ENCODE results near the gene SMIM7.
A peak's percentile ranks its signal among the peaks of the same experiment; 100 is the strongest.
"Not testable (repeated sequence)": the region's sequence is repeated elsewhere in the genome, so short reads cannot be mapped to it uniquely, and the experiment has no call there.

Gene SMIM7

DNA sequence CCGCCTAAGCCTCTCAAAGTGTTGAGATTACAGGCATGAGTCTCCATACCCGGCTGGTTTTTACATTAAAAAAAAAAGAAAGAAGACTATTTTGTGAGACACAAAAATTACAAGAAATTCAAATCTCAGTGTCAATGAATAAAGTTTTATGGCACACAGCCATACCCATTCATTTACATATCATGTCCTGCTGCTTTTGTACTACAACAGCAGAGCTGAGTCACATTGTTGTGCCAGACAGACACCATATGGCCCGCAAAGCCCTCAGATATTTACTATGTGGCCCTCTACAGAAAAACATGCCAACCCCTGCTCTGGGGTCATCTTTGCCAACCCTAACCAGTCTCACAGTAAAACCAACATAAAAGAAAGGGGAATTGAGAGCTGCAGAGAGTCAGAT, 5.3 kb downstream of the SMIM7 start:
- DNase-seq (ENCODE audit: low read depth in 2 of 2): no peak

GRCh38 chr19:16654140-16654539, 5.8 kb downstream of the SMIM7 start:
- DNase-seq (ENCODE audit: low read depth in 2 of 2): no peak

- no peak for DNase-seq (ENCODE audit: low read depth in 2 of 2)
These were observed 7.1 kb downstream of the SMIM7 start for GRCh38 chr19:16652854-16653253.

- not testable (repeated sequence) for DNase-seq (ENCODE audit: low read depth in 2 of 2)
These were observed 8.3 kb downstream of the SMIM7 start for GRCh38 chr19:16651421-16652188.

GRCh38 chr19:16650821-16651220, 9.1 kb downstream of the SMIM7 start:
- no peak for DNase-seq (ENCODE audit: low read depth in 2 of 2)

- DNase-seq (ENCODE audit: low read depth in 2 of 2): no peak
These were observed 10.2 kb downstream of the SMIM7 start for GRCh38 chr19:16649734-16650133.

- DNase-seq (ENCODE audit: low read depth in 2 of 2): no peak
These were observed 14.8 kb downstream of the SMIM7 start for GRCh38 chr19:16645140-16645539.

DNA sequence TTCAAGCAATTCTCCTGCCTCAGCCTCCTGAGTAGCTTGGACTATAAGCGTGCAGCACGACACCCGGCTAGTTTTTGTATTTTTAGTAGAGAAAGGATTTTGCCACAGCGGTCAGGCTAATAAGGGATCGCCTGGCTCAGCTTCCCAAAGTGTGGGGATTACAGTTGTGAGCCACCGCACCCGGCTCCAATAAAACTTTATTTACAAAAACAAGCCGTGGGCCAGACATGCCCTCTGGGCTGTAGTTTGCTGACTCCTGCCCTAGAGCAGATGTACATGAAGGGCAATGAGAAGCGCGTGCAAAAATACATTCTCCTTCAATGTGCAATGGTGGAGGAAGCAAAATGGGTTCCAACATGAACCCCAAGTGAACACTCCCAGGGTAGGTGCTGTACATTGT, 18.2 kb downstream of the SMIM7 start:
- no peak for DNase-seq (ENCODE audit: low read depth in 2 of 2)

DNA sequence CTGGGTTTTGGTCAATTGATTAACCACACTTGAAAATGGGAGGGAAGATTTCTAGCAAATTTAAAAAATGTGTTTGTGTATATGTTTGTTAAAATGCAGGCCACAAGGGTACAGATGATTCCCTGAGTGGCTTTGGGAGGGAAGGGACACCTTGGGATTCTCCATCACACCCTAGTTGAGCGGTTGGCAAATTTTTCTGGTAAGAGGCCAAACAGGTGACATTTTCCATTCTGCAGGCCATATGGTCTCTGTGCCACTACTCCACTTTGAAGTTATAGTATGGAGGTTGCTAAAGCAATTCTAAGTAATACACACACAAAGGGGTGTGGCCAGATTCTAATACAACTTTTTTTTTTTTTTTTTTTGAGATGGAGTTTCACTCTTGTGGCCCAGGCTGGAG, 19.0 kb downstream of the SMIM7 start:
- DNase-seq (ENCODE audit: low read depth in 2 of 2): no peak

DNA sequence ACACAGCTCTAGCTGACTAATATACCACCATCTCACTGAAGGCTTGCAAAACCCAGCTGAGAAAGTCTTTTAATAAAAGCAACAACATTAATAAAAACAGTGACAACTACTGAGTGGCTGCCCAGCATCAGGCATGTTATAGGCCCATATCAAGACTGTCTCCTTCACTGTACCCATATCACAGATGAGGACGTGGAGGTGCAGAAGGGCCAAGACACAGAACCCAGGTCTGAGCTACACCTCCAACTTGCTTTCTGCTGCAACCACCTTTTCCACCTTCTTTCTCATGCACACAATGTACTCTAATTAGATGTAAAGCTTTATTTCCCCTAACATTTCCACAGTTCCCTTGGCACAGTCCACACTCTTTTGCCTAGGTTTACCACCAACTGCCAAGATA, 21.3 kb downstream of the SMIM7 start:
- DNase-seq (ENCODE audit: low read depth in 2 of 2): no peak

DNA sequence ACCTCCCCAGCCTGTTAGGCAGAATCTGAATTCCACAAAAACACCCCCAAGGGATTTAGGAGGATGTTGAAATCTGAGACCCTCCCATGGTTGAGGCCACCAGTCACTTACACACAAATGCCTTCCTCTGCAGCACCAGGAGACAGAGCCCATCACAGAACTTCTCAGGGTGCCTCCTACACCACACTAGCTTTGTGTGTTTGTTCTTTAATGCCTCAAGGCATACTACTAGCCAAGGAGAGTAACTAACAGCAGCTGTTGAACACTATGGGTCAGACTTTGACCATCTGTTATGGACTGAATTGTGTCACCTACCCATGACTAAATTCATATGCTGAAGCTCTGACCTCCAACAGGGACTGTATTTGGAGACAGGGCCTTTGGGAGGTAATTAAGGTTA, 22.4 kb downstream of the SMIM7 start:
- DNase-seq (ENCODE audit: low read depth in 2 of 2): no peak

DNA sequence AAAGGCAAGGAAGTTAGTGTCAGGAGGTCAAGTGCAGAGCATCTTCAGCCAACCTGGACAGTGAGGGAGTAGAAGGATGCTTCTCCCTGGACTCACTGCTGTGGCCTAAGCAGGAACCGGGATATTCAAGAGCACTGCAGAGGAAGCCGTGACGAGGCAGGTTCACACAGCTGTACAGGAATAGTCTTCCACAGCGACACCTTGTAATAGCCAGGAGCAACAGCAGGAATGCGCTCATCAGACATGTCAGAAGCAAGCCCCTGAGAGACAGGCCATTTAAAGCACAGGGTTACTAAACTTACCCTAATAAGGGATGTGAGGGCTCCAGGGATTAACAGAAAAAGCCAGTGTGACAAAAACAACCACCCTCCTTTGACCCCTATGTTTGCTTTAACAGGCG, 28.5 kb downstream of the SMIM7 start:
- no peak for DNase-seq (ENCODE audit: low read depth in 2 of 2)

DNA sequence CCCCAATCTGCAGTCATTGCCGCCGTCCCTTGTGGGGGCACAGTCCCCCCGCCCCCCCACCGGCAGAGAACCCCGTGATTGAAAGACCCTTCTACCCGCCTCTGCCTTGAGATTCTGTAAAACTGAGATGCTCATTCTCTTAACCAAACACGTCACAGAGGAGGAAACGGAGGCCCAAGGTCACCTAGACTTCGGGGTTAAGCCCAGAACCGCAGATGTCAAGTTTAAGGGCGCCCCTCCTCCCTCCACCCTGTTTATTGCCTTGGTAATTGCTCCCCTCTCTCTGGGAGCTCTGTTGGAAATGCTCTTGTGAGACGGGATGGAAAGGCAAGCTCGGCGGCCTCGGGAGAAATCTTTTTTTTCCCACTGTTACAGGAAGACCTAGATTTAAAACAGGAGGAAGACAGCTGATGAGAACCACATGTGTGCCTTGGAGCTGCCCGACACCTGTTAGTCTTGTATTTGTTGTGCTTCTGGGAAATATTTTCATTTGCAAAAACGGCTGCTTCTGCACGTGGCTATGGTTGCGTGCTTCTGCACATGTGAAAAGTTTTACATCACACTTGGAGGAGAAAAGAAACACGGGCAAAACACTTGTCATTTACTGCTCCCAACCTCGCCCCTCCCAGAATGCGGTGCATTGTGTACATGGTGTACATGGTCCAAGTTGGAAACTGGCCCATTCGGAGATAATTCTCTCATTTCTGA, 30.8 kb downstream of the SMIM7 start:
- DNase-seq (ENCODE audit: low read depth in 2 of 2): no peak

GRCh38 chr19:16628183-16628983, 31.6 kb downstream of the SMIM7 start, which contains the start of gene MED26:
MED26 (minus strand) TSS chr19:16628204; CDS start chr19:16627943, 261 bp downstream.
- peak; percentile 84 to 93 for DNase-seq (ENCODE audit: low read depth in 2 of 2)

DNA sequence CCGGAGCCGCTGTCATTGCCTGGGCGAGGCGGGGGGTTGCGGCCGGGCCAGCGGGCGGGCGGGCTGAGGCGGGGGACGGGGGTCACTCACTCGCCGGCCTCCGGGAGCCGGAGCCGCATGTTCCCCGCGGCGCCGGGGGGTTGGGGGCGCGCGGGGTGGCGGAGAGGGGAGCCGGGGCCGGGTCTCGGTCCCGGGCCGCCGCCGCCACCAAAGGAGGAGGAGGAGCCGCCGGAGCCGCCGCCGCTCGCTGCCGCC, 32.1 kb downstream of the SMIM7 start:
- DNase-seq (ENCODE audit: low read depth in 2 of 2): no peak

DNA sequence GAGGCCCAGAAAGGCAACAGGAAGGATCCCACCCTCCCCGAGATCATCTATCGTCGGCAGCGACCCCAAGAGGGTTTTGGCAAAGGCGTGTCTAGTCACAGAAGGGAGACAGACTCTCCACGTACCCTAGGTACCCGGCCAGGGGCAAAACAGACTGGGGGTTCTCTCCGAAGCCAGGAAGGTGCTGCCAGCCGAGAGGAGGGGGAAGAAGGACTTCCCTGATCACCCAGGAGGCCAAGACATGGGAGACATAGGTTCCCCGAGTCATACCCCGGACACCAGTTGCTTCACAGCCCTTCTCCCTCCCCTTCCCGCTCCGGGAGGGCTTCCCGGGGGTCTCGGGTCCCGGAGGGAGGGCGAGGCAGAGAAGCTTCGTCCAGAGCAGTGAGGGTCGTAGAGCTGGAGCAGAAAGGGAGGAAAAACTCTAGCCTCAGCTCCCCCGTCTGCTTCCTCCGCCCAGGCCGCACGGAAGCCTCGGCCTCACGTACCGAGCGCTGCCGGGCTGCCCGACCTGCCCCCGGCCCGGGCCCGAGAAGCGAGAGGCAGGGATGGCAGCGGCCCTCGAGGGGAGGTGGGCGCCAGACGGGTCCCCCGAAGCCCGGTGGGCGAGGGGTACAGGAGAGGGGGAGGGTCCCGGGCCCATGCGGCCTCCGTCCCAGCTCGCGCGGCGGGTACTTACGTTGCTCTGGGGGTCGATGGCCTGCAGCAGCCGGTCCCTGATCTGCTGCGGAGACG, 32.6 kb downstream of the SMIM7 start:
- peak in 1 of 2 donors; percentile 3 for DNase-seq (ENCODE audit: low read depth in 2 of 2)

GRCh38 chr19:16626796-16627192, 33.1 kb downstream of the SMIM7 start:
- no peak for DNase-seq (ENCODE audit: low read depth in 2 of 2)

DNA sequence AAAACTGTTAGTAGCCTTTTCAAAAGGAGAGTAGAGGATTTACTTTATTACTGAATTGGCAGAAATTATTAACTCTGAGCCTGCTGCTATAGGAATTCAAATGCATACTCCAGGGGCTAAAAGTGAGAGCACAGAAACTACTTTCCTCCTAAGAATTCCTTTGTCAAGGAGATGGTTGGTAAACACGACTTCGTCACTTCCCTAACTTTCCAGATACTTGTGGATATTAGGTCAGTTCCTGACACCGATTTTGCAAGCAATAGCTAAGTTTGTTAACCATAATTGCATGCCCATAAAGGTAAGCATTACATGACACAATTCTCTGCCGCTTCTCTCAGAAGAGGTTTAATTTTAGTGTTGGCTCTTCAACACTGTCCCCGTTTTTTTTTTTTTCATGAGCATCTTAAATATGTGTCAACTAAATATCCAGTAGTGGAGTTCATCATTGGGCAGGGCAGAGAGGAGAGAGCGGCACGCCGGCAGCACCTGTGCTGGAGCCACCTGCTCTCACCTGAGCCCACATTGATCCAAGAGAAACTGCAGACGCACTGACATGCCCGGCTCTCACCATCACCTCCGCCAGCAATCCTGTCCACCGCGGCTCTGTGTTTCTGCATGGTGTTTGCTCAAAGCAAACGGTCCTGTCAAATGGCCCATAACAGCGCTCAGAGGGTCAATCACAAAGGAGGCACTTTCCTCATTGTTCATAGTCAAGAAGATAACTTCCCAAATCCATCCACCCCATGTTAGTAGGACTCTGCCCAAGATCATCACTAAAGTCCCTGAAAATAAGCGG, 34.6 kb downstream of the SMIM7 start:
- no peak for DNase-seq (ENCODE audit: low read depth in 2 of 2)

GRCh38 chr19:16624236-16624635, 35.7 kb downstream of the SMIM7 start:
- no peak for DNase-seq (ENCODE audit: low read depth in 2 of 2)

DNA sequence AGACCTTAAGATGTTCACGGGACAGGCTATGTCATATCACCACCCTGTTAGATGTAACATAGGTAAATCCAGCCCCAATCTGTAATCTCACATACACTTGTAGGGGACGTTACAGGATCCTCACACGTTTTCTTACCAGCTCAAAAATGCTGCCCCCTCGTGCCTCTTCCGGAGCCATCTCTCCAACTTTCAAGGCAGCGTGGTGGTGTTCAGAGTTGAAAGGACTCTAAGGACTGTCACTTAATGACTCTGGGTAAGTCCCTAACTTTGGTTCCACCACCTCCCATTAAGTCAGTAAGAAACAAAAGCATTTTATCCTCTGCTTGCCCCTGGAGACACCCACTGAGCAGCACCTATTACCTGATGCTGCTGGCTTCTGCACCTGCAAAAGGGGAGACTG, 36.4 kb downstream of the SMIM7 start:
- DNase-seq (ENCODE audit: low read depth in 2 of 2): no peak

GRCh38 chr19:16623066-16623465, 36.9 kb downstream of the SMIM7 start:
- DNase-seq (ENCODE audit: low read depth in 2 of 2): no peak

Data from stimulated activated CD8-positive, alpha-beta memory T cell treated with anti-CD3 and anti-CD28 coated beads, Interleukin-7, amount 100 ng/mL, for 4 hours (primary cell).